GM23338 (cell line): Measurements from ENCODE around the gene TUBA1C.

Experiments
- CREB1 ChIP-seq: fragments of 250-450 bp; sonication (Bioruptor Pico); IDR thresholded peaks from 2 replicates; pipeline ENCODE4 v1.5.0; 2020; ENCODE audit warnings: low read depth, mild to moderate bottlenecking, moderate library complexity
- ETS1 ChIP-seq: IDR thresholded peaks from 2 replicates; pipeline ENCODE4 v1.6.1; 2016; ENCODE audit warnings: antibody characterized with exemption
- EZH2 ChIP-seq: fragments of 200-600 bp; sonication (generic); IDR thresholded peaks from one replicate; pipeline ENCODE4 v1.8.0; 2017; ENCODE audit warnings: antibody characterized with exemption, mild to moderate bottlenecking, low read depth; ENCODE audit not compliant: unreplicated experiment
- EZH2phosphoT487 ChIP-seq: fragments of 200-600 bp; sonication (generic); IDR thresholded peaks from one replicate; pipeline ENCODE4 v1.8.1; 2018; ENCODE audit warnings: antibody characterized with exemption; ENCODE audit not compliant: unreplicated experiment
- JUNB ChIP-seq: IDR thresholded peaks from one replicate; pipeline ENCODE4 v1.6.1; 2016; ENCODE audit warnings: antibody characterized with exemption; ENCODE audit not compliant: unreplicated experiment
- NANOG ChIP-seq: IDR thresholded peaks from 2 replicates; pipeline ENCODE4 v1.6.1; 2016; ENCODE audit warnings: antibody characterized with exemption, borderline replicate concordance
- POLR2AphosphoS5 ChIP-seq: IDR thresholded peaks from 2 replicates; pipeline ENCODE4 v1.6.1; 2016; ENCODE audit warnings: antibody characterized with exemption, low read depth
- REST ChIP-seq: IDR thresholded peaks from one replicate; pipeline ENCODE4 v1.6.1; 2018; ENCODE audit warnings: antibody characterized with exemption; ENCODE audit not compliant: unreplicated experiment
- STAT1 ChIP-seq: IDR thresholded peaks from one replicate; pipeline ENCODE4 v1.6.1; 2016; ENCODE audit warnings: antibody characterized with exemption; ENCODE audit not compliant: unreplicated experiment
- ZNF114 ChIP-seq: fragments of 250-450 bp; sonication (Bioruptor Pico); IDR thresholded peaks from 2 replicates; pipeline ENCODE4 v1.5.0; 2020; ENCODE audit warnings: mild to moderate bottlenecking, moderate library complexity
- ZNF331 ChIP-seq: fragments of 250-450 bp; sonication (Bioruptor Pico); IDR thresholded peaks from 2 replicates; pipeline ENCODE4 v1.5.0; 2020; ENCODE audit warnings: low read depth, mild to moderate bottlenecking, moderate library complexity
- TF ChIP-seq, protein P1 (sequence below), 2 experiments: fragments of 200-600 bp in 1 of 2; sonication (generic) in 1 of 2; conservative IDR thresholded peaks; 2 replicates each; pipeline versions ENCODE4 v1.5.1 to v1.6.1; 2016 to 2017; ENCODE audit warnings: antibody characterized with exemption in 2 of 2, low read depth in 2 of 2, mild to moderate bottlenecking in 2 of 2, moderate library complexity in 1 of 2

- TF ChIP-seq, protein P1, sequence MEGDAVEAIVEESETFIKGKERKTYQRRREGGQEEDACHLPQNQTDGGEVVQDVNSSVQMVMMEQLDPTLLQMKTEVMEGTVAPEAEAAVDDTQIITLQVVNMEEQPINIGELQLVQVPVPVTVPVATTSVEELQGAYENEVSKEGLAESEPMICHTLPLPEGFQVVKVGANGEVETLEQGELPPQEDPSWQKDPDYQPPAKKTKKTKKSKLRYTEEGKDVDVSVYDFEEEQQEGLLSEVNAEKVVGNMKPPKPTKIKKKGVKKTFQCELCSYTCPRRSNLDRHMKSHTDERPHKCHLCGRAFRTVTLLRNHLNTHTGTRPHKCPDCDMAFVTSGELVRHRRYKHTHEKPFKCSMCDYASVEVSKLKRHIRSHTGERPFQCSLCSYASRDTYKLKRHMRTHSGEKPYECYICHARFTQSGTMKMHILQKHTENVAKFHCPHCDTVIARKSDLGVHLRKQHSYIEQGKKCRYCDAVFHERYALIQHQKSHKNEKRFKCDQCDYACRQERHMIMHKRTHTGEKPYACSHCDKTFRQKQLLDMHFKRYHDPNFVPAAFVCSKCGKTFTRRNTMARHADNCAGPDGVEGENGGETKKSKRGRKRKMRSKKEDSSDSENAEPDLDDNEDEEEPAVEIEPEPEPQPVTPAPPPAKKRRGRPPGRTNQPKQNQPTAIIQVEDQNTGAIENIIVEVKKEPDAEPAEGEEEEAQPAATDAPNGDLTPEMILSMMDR (conservative IDR thresholded peaks at IDR 0.05; ENCODE audit: low read depth in 2 of 2), result no peak
- no peak for TF ChIP-seq EZH2phosphoT487
- TF ChIP-seq EZH2, result no peak
- TF ChIP-seq REST, result no peak
- no peak for TF ChIP-seq STAT1
- no peak for TF ChIP-seq CREB1 (CRISPR knock-in tag)
- no peak for TF ChIP-seq ZNF331 (CRISPR knock-in tag)
- TF ChIP-seq JUNB, result no peak
- TF ChIP-seq POLR2AphosphoS5, result no peak
- TF ChIP-seq ZNF114 (CRISPR knock-in tag), result no peak
- TF ChIP-seq NANOG, result no peak
- no peak for TF ChIP-seq ETS1
Measured at GRCh38 chr12:49294086-49294803, 29.4 kb downstream of the TUBA1C start.
